NCI-H524 (cell line): ENCODE measurements around the gene FXR1.

Source experiments
- DNase-seq, 2 experiments: peaks; one replicate each; lab custom pipeline; 2025; lab: John Stamatoyannopoulos, UW

FXR1 gene

DNA sequence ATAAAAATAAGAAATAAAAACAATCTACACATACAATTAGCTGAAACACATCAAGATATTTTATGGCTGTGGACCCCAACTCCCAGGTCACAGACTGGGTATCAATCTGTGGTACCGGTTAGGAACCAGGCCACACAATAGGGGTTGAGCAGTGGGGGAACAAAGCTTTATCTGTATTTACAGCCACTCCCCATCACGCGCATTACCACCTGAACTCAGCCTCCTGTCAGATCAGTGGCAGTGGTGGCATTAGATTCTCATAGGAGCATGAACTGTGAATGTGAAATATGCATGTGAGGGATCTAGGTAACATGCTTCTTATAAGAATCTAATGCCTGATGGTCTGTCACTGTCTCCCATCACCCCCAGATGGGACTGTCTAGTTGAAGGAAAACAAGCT, 94.8 kb downstream of the FXR1 start:
- no peak for DNase-seq

DNA sequence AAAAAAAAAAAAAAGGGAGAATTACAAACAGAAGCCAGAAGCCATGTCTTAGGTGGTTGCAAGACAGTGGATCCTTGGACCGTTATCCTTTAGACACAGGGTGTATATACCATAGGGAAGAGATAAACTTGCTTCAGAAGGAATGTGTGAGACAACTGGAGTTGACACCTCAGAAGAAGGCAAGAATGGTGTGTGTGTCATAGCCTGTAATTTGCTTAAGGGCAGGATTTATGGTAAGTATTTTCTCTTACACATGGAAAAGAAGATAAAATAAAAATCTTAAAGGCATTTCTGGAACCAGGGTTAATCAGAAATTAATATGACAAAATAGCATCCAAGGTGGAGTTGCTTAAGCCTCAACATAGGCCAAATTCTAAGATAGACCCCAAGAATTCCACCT, 96.3 kb downstream of the FXR1 start:
- no peak for DNase-seq

DNA sequence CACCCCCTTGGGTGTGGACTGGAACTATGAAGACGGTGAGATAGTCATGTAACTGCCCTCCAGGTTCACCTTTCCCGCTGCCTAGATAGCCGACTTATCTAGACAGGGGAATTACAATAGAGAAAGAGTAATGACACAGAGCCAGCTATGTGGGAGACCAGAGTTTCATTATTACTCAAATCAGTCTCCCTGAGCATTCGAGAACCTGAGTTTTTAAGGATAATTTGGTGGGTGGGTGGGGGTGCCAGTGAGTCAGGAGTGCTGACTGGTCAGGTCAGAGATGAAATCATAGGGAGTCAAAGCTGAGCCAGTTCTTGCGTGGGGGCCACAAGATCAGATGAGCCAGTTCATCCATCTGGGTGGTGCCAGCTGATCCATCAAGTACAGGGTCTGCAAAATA, 96.8 kb downstream of the FXR1 start:
- DNase-seq = no peak

GRCh38 chr3:181017690-181018089, 105.2 kb downstream of the FXR1 start:
- DNase-seq = no peak

DNA sequence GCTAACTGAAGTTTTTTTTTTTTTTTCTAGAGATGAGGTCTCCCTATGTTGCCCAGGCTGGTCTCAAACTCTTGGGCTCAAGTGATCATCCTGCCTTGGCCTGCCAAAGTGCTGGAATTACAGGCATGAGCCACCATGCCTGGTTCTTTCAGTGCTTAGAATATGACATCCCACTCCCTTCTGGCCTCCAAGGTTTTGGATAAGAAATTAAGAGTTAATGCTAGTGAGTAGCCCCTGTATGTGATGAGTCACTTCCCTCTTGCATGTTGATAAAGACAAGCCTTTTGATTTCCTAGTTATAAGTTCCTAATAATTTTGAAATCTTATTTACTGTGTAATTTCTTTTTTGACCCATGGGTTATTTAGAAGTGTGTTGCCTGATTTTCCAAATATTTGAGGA, 112.7 kb downstream of the FXR1 start:
- DNase-seq = no peak

DNA sequence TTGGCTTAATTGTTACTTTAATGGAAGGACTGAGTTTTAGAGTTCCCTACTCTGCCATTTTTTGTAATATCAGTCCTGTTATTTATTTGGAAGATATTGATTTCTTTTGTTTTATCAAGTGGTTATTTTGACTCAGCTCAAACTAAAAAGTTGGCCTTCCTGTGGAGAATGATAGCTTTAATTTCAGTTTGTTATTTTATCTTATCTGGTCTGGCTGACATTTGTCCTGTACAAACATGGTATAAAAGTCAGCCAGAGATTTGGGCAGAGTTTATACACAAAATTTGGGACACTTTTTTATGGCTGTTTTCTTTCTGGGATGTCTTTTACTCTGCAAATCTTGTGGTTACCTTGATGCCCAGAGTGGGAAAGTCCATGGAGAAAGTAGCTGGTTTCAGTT, 118.5 kb downstream of the FXR1 start:
- no peak for DNase-seq
